IMR-90 (cell line): ENCODE results near the gene CD69.

Source experiments
- BHLHE40 ChIP-seq: fragments of 150-350 bp; IDR thresholded peaks from 2 replicates; pipeline ENCODE4 v1.6.1; 2016; ENCODE audit warnings: mild to moderate bottlenecking, low read depth, low read length
- CEBPB ChIP-seq: IDR thresholded peaks from 2 replicates; pipeline ENCODE4 v1.6.1; 2012; ENCODE audit warnings: low read depth, low read length, improper control_type of control experiment
- MAFK ChIP-seq: IDR thresholded peaks from 2 replicates; pipeline ENCODE4 v1.6.1; 2012; ENCODE audit warnings: low read depth, low read length, improper control_type of control experiment
- MAZ ChIP-seq: IDR thresholded peaks from 2 replicates; pipeline ENCODE4 v1.6.1; 2012; ENCODE audit warnings: low read depth, mild to moderate bottlenecking, low read length, improper control_type of control experiment, moderate library complexity, borderline replicate concordance
- MXI1 ChIP-seq: IDR thresholded peaks from 2 replicates; pipeline ENCODE4 v1.6.1; 2012; ENCODE audit warnings: low read depth, mild to moderate bottlenecking, low read length, moderate library complexity, borderline replicate concordance
- NFE2L2 ChIP-seq: fragments of 150-350 bp; IDR thresholded peaks from 2 replicates; pipeline ENCODE4 v1.6.1; 2016; ENCODE audit warnings: low read depth, mild to moderate bottlenecking, low read length
- POLR2A ChIP-seq: IDR thresholded peaks from 2 replicates; pipeline ENCODE4 v1.6.1; 2012; ENCODE audit warnings: mild to moderate bottlenecking, low read depth, low read length
- RAD21 ChIP-seq: IDR thresholded peaks from 2 replicates; pipeline ENCODE4 v1.6.1; 2012; ENCODE audit warnings: low read length, improper control_type of control experiment
- RCOR1 ChIP-seq: IDR thresholded peaks from 2 replicates; pipeline ENCODE4 v1.6.1; 2012; ENCODE audit warnings: mild to moderate bottlenecking, low read length, improper control_type of control experiment; ENCODE audit not compliant: insufficient replicate concordance
- RFX5 ChIP-seq: IDR thresholded peaks from 2 replicates; pipeline ENCODE4 v1.8.0; 2012; ENCODE audit warnings: low read depth, mild to moderate bottlenecking, low read length, moderate library complexity
- SMC3 ChIP-seq: fragments of 150-350 bp; IDR thresholded peaks from 2 replicates; pipeline ENCODE4 v1.6.1; 2016; ENCODE audit warnings: low read depth, mild to moderate bottlenecking, antibody characterized with exemption, low read length, moderate library complexity
- USF2 ChIP-seq: fragments of 150-350 bp; IDR thresholded peaks from 2 replicates; pipeline ENCODE4 v1.6.1; 2017; ENCODE audit warnings: mild to moderate bottlenecking, antibody characterized with exemption, low read length, low read depth
- TF ChIP-seq, protein P1 (sequence below): conservative IDR thresholded peaks from 2 replicates; pipeline ENCODE4 v1.5.1; 2012; ENCODE audit warnings: mild to moderate bottlenecking, low read depth, low read length, improper control_type of control experiment

DNA sequence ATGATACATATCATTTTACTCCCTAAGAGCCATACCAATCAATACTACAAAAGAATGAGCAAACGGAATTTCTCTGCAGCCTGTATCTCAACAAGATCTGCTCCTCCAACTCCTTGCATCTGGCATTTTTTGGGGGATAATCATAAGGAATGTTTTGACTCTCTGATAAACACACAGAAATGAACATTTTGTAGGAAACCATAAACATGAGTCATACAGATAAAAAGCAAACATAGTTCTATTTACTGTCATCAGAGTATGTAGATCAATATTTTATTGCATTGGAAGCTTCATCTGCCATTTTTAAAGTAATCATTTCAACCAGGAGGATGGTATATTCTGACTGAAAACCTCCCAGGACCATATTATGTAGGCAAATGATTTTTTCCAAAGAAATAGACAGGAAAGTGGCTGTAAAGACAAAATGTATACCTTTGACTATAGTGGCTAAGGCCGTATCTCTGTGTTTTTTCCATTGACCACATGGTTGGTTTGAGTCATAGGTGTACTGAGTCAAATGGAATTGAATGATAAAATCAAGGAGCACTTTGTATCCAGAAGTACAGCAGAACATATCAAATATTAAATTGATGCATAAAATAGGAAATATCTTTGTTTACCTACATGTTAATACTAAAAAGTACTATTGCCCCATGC is 32.4 kb upstream of the CD69 start:
- no peak for TF ChIP-seq RFX5
- no peak for TF ChIP-seq POLR2A
- TF ChIP-seq MXI1, result no peak
- TF ChIP-seq MAFK, result no peak
- TF ChIP-seq, protein P1, sequence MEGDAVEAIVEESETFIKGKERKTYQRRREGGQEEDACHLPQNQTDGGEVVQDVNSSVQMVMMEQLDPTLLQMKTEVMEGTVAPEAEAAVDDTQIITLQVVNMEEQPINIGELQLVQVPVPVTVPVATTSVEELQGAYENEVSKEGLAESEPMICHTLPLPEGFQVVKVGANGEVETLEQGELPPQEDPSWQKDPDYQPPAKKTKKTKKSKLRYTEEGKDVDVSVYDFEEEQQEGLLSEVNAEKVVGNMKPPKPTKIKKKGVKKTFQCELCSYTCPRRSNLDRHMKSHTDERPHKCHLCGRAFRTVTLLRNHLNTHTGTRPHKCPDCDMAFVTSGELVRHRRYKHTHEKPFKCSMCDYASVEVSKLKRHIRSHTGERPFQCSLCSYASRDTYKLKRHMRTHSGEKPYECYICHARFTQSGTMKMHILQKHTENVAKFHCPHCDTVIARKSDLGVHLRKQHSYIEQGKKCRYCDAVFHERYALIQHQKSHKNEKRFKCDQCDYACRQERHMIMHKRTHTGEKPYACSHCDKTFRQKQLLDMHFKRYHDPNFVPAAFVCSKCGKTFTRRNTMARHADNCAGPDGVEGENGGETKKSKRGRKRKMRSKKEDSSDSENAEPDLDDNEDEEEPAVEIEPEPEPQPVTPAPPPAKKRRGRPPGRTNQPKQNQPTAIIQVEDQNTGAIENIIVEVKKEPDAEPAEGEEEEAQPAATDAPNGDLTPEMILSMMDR, result no peak
- TF ChIP-seq RCOR1, result no peak
- TF ChIP-seq MAZ, result no peak
- no peak for TF ChIP-seq BHLHE40
- TF ChIP-seq RAD21, result no peak
- TF ChIP-seq USF2, result peak; percentile 31; the same call in 1 of the 2 replicates
- no peak for TF ChIP-seq CEBPB
- no peak for TF ChIP-seq SMC3
- TF ChIP-seq NFE2L2, result no peak
